Stimulated activated CD4-positive, alpha-beta T cell treated with anti-CD3 and anti-CD28 coated beads, Interleukin-15, amount 100 ng/mL, for 48 hours (primary cell): Measurements from ENCODE around the gene LCK.
A peak's percentile ranks its signal among the peaks of the same experiment; 100 is the strongest.

ENCODE experiments used
- DNase-seq, 2 donors: peaks; one replicate each; pipeline ENCODE4 v3.0.0-alpha.2; 2020; ENCODE audit warnings: low read depth in 2 of 2

LCK gene

DNA sequence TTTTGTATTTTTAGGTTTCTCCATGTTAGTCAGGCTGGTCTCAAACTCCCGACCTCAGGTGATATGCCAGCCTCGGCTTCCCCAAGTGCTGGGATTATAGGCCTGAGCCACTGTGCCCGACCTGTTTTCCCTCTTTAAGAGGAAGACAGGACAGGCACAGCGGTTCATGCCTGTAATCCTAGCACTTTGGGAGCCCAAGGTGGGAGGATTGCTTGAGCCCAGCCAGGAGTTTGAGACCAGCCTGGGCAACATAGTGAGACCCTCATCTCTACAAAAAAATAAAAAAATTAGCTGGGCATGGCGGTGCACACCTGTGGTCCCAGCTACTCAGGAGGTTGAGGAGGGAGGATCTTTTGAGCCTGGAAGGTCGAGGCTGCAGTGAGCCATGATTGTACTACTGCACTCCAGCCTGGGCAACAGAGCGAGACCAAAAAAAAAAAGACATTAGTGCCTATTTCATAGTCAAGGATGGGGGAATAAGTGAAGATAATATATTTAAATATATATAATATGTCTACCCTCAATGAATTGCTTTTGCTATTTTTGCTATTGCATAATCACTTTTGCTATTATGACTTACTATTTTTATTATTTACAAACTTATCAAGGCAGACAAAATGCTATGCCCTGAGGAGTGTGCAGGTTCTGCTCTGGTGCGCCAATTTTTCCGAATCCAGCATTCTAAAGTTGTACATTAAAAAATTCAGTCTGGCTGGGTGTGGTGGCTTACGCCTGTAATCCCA lies 67.2 kb downstream of the LCK start:
- DNase-seq: no peak

DNA sequence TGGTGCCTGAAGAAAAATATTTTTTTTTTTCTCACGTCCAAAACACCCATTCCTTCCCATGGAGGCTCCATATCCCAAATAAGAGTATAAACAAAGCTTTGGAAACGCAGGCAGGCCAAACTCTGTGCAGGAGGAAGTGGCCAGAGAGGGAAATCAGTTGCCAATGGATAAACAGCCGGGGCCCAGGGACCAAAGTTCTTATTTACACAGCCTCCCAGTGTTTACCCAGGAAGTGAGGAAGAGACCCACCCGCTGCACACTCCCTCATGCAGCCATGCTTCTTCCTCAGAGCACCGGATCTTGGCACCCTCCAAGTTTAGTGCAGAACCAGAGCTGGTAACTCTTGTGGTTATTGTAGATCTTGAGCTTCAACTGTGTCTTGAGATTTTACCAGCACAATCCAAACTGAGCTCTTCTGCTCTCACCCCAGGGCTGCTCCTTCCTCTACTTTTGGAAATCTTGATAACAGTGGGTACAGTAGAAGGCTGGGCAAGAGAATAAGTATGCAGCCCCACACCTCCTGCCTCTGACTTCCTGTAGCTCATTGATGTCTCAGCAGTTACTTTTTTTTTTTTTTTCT lies 70.7 kb downstream of the LCK start:
- DNase-seq: no peak

DNA sequence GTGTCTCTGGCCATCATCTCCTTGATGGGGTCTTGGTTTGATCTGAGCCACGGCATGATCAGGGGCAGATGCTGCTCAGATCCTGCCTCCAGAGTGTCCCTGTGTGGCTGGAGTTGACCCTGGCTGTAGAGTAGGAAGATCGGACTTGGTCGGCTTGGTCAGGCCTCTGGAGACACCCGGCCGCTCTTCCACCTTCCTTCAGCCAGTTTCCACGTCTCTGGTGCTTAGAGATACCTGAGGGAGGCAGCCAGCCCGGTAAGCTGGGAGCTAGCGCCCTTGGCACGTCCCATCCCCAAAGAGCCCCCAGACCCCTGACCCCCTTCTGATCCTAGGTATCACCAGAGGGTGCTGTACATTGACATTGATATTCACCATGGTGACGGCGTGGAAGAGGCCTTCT lies 76.1 kb downstream of the LCK start:
- no peak for DNase-seq

DNA sequence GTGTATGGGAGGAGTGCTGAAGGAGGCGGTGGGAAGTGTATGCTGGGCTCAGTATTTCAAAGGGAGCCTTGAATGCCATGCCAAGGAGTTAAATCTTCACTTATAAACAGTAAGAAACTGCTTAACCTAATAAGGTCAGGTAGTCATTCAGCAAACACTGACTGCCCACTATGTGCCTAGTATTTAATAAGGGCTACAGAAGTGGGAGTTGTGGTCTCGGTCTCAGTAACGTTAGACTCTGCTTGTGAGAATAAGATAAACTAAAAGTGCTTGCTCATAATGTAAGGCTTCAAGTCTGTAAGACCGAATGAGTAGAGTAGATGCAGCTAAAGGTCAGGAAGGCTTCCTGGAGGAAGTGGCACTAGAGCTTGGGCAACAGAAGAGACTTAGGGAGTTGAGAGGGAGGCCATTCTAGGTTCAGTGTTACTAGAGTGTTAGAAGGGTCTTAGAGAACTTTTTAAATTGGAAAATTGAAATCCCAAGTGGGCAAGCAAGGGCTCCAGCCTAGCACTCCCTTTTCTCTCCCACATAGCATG lies 78.9 kb downstream of the LCK start:
- DNase-seq: no peak

DNA sequence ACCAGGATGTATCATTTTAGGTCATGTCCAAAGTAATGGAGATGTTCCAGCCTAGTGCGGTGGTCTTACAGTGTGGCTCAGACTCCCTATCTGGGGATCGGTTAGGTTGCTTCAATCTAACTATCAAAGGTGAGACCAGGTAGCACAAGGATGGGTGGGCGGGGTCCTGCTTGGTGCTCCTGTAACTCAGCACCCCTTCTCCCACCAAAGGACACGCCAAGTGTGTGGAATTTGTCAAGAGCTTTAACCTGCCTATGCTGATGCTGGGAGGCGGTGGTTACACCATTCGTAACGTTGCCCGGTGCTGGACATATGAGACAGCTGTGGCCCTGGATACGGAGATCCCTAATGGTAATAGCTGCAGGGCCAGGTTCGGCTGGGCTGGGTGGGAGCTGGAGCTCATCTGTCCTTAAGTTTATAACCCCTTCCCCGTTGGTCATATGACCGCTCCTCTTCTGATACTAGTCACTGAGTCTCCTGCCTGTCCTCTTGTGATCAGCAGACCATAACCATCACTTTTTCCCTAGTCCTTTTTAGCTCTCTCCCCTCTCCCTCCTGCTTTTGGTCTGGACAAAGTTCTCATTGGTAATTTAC lies 79.6 kb downstream of the LCK start:
- no peak for DNase-seq

DNA sequence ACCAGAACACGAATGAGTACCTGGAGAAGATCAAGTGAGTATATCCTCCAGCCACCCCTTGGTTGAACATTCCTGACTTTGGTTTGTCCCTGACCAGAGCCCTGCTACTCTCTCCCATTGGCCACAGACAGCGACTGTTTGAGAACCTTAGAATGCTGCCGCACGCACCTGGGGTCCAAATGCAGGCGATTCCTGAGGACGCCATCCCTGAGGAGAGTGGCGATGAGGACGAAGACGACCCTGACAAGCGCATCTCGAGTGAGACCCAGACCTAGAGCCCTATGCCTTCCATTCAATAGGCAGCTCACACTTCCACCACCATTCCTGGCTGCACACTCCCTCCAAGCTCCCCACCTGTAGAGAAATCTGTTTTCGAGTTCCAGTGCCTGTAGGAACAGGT lies 80.5 kb downstream of the LCK start:
- DNase-seq: no peak

DNA sequence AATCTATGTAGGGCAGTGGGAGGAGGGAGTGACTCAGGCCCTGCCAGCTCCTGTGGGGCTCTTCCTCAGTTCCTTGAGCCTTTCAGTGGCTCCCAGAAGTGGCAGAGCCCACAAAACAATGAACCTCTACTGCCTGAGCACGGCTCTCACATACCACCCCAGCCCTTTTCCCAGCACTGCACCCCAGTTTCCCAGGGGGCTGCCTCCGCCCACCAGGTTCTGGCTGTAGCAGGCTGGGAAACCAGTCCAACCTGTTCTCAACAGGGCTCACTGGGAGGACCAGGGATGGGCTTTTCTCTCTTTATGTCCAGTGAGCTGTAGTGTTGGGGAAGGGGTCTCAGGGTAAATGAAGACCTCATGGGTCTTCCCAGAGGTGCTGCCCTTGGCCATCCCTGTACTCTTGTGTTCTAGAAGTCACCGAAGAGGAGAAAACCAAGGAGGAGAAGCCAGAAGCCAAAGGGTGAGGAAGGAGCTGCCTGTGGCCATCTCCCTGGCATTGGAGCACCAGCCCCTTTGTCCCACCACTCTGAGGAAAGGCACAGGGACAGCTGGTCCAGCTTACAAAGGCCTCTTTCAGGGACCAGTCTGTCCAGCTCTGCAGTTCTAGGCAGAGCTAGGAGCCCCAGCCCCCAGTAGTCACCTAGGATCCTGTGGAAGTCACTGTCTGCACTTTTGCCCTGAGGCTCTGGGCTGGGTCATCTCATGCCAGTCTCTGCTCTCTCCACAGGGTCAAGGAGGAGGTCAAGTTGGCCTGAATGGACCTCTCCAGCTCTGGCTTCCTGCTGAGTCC lies 81.4 kb downstream of the LCK start:
- DNase-seq: no peak

DNA sequence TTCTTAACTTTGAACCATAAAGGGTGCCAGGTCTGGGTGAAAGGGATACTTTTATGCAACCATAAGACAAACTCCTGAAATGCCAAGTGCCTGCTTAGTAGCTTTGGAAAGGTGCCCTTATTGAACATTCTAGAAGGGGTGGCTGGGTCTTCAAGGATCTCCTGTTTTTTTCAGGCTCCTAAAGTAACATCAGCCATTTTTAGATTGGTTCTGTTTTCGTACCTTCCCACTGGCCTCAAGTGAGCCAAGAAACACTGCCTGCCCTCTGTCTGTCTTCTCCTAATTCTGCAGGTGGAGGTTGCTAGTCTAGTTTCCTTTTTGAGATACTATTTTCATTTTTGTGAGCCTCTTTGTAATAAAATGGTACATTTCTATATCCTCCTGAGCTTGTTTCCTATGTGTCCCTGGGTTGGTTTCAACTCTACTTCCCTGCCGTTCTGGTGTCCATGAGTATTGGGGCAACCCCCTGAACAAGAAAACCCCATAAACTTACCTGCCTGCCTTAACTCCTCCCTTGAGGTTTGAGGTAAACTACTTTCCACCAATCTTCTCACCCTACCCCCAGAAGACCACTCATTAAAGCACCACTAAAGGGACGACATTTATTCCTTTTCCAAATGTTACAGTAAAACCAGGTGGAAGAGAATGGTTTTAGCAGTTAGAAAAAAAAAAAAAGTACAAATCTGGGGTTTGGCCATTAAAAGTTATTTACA lies 82.3 kb downstream of the LCK start:
- no peak for DNase-seq

DNA sequence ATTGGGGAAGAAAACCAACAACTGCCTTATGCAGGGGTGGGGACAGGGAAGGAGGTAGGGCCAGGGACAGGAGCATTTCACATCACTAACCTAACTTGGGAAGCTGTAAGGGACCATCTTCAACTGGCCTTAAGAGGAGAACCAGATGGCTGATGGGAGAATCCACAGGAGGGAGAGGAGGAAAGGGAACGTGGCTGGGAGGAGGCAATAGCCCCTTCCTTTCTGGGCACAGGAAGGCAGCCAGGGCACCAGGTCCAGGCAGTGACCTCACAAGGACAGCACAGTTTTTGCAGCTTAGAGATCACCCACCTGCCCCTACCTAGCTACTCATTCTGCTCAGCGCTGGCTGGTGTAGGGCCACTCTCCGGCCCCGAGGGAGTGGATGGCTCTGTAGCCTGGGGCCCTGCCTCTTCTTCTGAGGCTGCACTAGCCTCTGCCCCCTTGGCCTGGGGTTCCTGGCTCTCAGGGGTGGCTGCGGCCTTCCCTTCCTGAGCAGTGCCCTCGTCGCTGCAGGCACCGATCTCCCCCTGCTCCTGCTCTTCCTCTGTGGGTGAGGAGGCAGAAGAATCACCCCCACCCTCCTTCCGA lies 83.3 kb downstream of the LCK start:
- DNase-seq: no peak

DNA sequence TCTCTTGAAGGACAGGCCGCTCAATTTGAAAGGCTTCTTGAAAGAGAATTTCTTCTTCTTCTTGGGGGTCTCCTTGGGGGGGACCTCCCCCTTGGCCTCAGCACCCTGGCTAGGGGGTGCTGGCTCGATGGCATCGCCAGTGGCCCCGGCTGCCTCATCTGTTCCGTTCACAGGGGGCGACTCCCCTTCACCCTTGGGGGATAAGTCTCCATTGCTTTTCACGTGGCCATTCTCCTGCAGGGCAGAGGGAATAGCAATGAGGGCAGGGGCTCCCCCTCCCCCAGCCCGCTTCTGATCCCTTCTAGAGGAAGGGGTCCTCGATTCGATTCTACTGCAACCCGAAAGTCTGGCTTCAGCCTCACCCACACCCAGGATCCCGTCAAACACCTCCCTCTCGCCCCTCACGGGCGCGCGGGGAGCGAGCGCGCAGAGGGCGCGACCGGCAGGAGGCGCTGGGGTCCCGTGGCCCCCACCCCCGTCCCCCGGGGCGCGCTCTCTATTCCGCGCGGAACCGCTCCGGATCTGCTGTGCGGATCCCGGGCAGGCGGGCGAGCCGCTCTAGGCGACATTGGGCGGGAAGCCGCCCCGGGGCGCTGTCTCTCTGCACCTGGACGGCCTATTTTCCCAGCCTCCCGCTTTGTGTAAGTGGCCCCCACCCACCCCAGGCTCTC lies 83.9 kb downstream of the LCK start:
- peak in 1 of 2 donors; percentile 49 for DNase-seq

DNA sequence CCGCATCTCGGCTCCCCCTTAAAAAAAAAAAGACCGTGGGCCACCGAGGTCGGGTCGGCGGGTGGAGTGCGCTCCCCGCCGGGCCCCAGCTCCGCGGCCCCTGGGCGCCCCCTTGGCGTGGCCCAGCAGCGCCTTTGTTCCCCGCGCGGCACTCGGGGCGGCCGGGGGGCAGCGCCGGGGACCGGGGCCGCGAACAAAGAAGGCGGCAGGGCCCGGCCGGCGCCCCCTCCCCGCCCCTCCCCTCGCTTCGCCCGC lies 84.4 kb downstream of the LCK start:
- DNase-seq: no peak
